ENCODE measurements around the gene CDH6. TPM values are rescaled to one million over a fixed set of nuclear protein-coding genes. Genes with fewer than 3 reads are reported as not detected.

CDH6 gene
- total and polyA plus RNA-seq, 10 of the 15 experiments (the other 5 are each of a cell fraction or from before 2014, with no cell fraction given): 0.01 TPM; not detected in 9

DNA sequence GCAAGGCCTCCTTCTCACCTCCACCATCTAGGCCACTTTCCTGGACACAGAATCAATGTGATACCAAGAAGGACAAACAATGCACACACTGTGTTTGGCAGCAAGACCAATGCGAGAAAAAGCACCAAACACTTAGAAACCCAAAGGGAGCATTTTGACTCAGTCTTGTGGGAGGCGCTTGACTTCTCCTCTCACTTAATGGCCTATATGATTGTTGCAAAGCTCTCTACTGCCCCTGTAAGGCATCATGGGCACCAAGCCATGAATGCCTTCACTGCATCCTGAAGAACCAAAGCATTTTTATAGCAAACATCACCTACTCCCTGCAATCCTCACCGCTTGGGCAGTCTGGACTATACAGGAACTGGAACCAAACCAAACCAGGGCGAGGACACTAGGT is 57.5 kb downstream of the CDH6 start:
- ATAC-seq: peak; percentile 57
- no peak overlapping the region for H3K4me2 ChIP-seq (ENCODE audit: control insufficient read depth, insufficient read depth)
- SMC1A ChIA-PET (ENCODE audit: uncharacterized antibody, unreplicated experiment): no interaction called here
- intact Hi-C loops (cut with micrococcal nuclease; ENCODE audit: unreplicated experiment) (no loop called here), in situ Hi-C loops (cut with MboI) (no loop called here)
- no peak overlapping the region for H3K27ac ChIP-seq (ENCODE audit: control insufficient read depth, insufficient read depth)
- no peaks in the 10 kb centered on the region for H3K27me3 ChIP-seq (replicated peaks in 1 of 2; ENCODE audit: control insufficient read depth in 2 of 2, insufficient read depth in 2 of 2, low read length in 1 of 2)
- no peak for DNase-seq (ENCODE audit: low read depth, low spot score)
- CTCF ChIA-PET: interaction anchor here (0.9 to 2.0 kb wide), 2 partner anchors 9 to 19 kb away, joined by 3 to 7 read pairs; no protein-coding TSS in a partner anchor
- H2AFZ ChIP-seq (ENCODE audit: control insufficient read depth, low read depth, low read length): no peak overlapping the region
- BruUV-seq (replicated peaks): no TSS peak
- H3K79me2 ChIP-seq (ENCODE audit: control insufficient read depth, insufficient read depth, low read length): no peaks in the 10 kb centered on the region
- H3K4me3 ChIP-seq: no peak overlapping the region
- FAIRE-seq: no peak
- 0% methylated on average over 4 of the region's 4 CpGs for WGBS (ENCODE audit: insufficient coverage, insufficient replicate concordance, low lambda C conversion rate, missing lambda C conversion rate)
- no peaks in the 10 kb centered on the region for H3K4me1 ChIP-seq (ENCODE audit: control insufficient read depth, insufficient read depth, low read length)
- 0 out of 2 replicates have a peak, but pooled peaks have one; percentile 5 for TF ChIP-seq RAD21 (IDR thresholded peaks at IDR 0.05; ENCODE audit: insufficient read depth, low read depth, low read length)
- no peak for TF ChIP-seq LARP7 (IDR thresholded peaks at IDR 0.05)
- TF ChIP-seq MYC (IDR thresholded peaks at IDR 0.05; ENCODE audit: insufficient read depth, insufficient read length, insufficient replicate concordance, low read length, severe bottlenecking): no peak
- TF ChIP-seq RFX5 (IDR thresholded peaks at IDR 0.05; ENCODE audit: low read depth, low read length): no peak
- TF ChIP-seq RAD51 (IDR thresholded peaks at IDR 0.05): no peak
- no peak for TF ChIP-seq TCF3 (IDR thresholded peaks at IDR 0.05; ENCODE audit: borderline replicate concordance, insufficient read depth, low read depth, low read length)
- TF ChIP-seq EGR1 (IDR thresholded peaks at IDR 0.05; ENCODE audit: borderline replicate concordance in 1 of 2, low read depth in 2 of 2, low read length in 2 of 2): no peak
- no peak for TF ChIP-seq SMC3 (IDR thresholded peaks at IDR 0.05; ENCODE audit: borderline replicate concordance, low read length)
- no peak for TF ChIP-seq STAT1 (conservative IDR thresholded peaks at IDR 0.05)
- TF ChIP-seq, protein P1, sequence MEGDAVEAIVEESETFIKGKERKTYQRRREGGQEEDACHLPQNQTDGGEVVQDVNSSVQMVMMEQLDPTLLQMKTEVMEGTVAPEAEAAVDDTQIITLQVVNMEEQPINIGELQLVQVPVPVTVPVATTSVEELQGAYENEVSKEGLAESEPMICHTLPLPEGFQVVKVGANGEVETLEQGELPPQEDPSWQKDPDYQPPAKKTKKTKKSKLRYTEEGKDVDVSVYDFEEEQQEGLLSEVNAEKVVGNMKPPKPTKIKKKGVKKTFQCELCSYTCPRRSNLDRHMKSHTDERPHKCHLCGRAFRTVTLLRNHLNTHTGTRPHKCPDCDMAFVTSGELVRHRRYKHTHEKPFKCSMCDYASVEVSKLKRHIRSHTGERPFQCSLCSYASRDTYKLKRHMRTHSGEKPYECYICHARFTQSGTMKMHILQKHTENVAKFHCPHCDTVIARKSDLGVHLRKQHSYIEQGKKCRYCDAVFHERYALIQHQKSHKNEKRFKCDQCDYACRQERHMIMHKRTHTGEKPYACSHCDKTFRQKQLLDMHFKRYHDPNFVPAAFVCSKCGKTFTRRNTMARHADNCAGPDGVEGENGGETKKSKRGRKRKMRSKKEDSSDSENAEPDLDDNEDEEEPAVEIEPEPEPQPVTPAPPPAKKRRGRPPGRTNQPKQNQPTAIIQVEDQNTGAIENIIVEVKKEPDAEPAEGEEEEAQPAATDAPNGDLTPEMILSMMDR (IDR thresholded peaks at IDR 0.05 in 2 of 3, conservative IDR thresholded peaks at IDR 0.05 in 1 of 3; ENCODE audit: control insufficient read depth in 2 of 3, extremely low read depth in 1 of 3, insufficient read depth in 1 of 3, low read depth in 3 of 3, low read length in 3 of 3): peak in 1 of 3 experiments; percentile 6; a peak in 2 of 6 replicates
- TF ChIP-seq, protein P2, sequence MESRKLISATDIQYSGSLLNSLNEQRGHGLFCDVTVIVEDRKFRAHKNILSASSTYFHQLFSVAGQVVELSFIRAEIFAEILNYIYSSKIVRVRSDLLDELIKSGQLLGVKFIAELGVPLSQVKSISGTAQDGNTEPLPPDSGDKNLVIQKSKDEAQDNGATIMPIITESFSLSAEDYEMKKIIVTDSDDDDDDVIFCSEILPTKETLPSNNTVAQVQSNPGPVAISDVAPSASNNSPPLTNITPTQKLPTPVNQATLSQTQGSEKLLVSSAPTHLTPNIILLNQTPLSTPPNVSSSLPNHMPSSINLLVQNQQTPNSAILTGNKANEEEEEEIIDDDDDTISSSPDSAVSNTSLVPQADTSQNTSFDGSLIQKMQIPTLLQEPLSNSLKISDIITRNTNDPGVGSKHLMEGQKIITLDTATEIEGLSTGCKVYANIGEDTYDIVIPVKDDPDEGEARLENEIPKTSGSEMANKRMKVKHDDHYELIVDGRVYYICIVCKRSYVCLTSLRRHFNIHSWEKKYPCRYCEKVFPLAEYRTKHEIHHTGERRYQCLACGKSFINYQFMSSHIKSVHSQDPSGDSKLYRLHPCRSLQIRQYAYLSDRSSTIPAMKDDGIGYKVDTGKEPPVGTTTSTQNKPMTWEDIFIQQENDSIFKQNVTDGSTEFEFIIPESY (IDR thresholded peaks at IDR 0.05): no peak
- TF ChIP-seq ETV6 (conservative IDR thresholded peaks at IDR 0.05 in 1 of 2, IDR thresholded peaks at IDR 0.05 in 1 of 2; ENCODE audit: borderline replicate concordance in 1 of 2, low read depth in 1 of 2): no peak
- TF ChIP-seq, protein P3, sequence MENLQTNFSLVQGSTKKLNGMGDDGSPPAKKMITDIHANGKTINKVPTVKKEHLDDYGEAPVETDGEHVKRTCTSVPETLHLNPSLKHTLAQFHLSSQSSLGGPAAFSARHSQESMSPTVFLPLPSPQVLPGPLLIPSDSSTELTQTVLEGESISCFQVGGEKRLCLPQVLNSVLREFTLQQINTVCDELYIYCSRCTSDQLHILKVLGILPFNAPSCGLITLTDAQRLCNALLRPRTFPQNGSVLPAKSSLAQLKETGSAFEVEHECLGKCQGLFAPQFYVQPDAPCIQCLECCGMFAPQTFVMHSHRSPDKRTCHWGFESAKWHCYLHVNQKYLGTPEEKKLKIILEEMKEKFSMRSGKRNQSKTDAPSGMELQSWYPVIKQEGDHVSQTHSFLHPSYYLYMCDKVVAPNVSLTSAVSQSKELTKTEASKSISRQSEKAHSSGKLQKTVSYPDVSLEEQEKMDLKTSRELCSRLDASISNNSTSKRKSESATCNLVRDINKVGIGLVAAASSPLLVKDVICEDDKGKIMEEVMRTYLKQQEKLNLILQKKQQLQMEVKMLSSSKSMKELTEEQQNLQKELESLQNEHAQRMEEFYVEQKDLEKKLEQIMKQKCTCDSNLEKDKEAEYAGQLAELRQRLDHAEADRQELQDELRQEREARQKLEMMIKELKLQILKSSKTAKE (IDR thresholded peaks at IDR 0.05; ENCODE audit: low read depth, poor library complexity, severe bottlenecking): no peak
- no peak for TF ChIP-seq KDM1A (IDR thresholded peaks at IDR 0.05; ENCODE audit: borderline replicate concordance)
- no peak for TF ChIP-seq EZH2 (IDR thresholded peaks at IDR 0.05; ENCODE audit: borderline replicate concordance, control insufficient read depth, low read depth, low read length)
- TF ChIP-seq SP1 (IDR thresholded peaks at IDR 0.05; ENCODE audit: low read depth, low read length): no peak
- H3K36me3 ChIP-seq (ENCODE audit: control insufficient read depth in 2 of 2, insufficient read depth in 2 of 2, low read length in 1 of 2): no peaks in the 10 kb centered on the region
- no peaks in the 10 kb centered on the region for H4K20me1 ChIP-seq (ENCODE audit: control insufficient read depth, insufficient read depth)
- no peaks in the 10 kb centered on the region; the same call in 2 of the 3 replicates for H3K9me3 ChIP-seq (replicated peaks; ENCODE audit: control insufficient read depth, insufficient read depth, low read length)
- RAD21 ChIA-PET (ENCODE audit: unreplicated experiment): no interaction called here
- no peak overlapping the region for H3K9ac ChIP-seq (ENCODE audit: control insufficient read depth, insufficient read depth, low read length)
- POLR2A ChIA-PET: no interaction called here
